ENCODE data around the gene SPAAR. TPM values are rescaled to one million over a fixed set of nuclear protein-coding genes. Genes with fewer than 3 reads are reported as not detected.
A peak's percentile ranks its signal among the peaks of the same experiment; 100 is the strongest.

Gene SPAAR
- total RNA-seq, 1 experiment from 2014 or later: not detected

GRCh38 chr9:35945341-35946018 is 36.2 kb downstream of the SPAAR start:
- H2BK120ac ChIP-seq (ENCODE audit: low read depth, low read length, poor library complexity, severe bottlenecking): no peak overlapping the region
- no peak overlapping the region for H4K8ac ChIP-seq (replicated peaks; ENCODE audit: insufficient read length, low read depth, low read length)
- H3K4me2 ChIP-seq (ENCODE audit: insufficient read depth, insufficient read length, low read length): peak overlapping the region; percentile 49
- Mint-ChIP-seq H3K4me3 (peak overlapping the region; percentile 53 to 59; a peak in 3 of 5 replicates), H3K27me3 (ENCODE audit: low read depth) (peaks cover 63% of the 10 kb centered on the region), H3K27ac (no peak overlapping the region), H3K36me3 (ENCODE audit: insufficient read depth in 1 of 3, low read depth in 3 of 3) (peaks cover 0 to 5% (median 2%) of the 10 kb centered on the region in 3 experiments; a peak in 3 of 7 replicates), H3K4me1 (peaks cover 2 to 10% of the 10 kb centered on the region in 2 experiments), H3K9me3 (peaks cover 3 to 9% of the 10 kb centered on the region in 2 experiments; a peak in 4 of 5 replicates)
- H4K5ac ChIP-seq (ENCODE audit: insufficient read length, low read depth, low read length): no peak overlapping the region
- no peak overlapping the region for H3K18ac ChIP-seq (ENCODE audit: insufficient read length, low read depth, low read length)
- no peak overlapping the region for H3K14ac ChIP-seq (ENCODE audit: insufficient read depth, low read length)
- no peaks in the 10 kb centered on the region for H3K23me2 ChIP-seq (ENCODE audit: insufficient read length, low read depth, low read length, poor library complexity, severe bottlenecking)
- no peak overlapping the region for H2BK5ac ChIP-seq (ENCODE audit: insufficient read length, low read length)
- H2BK15ac ChIP-seq (ENCODE audit: low read depth, low read length): no peak overlapping the region
- no peak overlapping the region for H3K9ac ChIP-seq (ENCODE audit: extremely low read depth, insufficient read length, low read length)
- H3K4ac ChIP-seq (ENCODE audit: low read depth, low read length): no peak overlapping the region
- H3K4me1 ChIP-seq (ENCODE audit: insufficient read depth, low read length): peaks cover 3% of the 10 kb centered on the region; the same call in 1 of the 2 replicates
- no peaks in the 10 kb centered on the region for H3K79me2 ChIP-seq (ENCODE audit: insufficient read depth, low read length)
- no peaks in the 10 kb centered on the region for H3K9me3 ChIP-seq (ENCODE audit: control insufficient read depth, low read depth, low read length)
- H2AFZ ChIP-seq (ENCODE audit: low read length): peak overlapping the region; percentile 84
- no peaks in the 10 kb centered on the region for H3K79me1 ChIP-seq (ENCODE audit: insufficient read depth, low read depth, low read length, poor library complexity, severe bottlenecking)
- no CpG with 5 or more reads among the region's 10 CpGs for WGBS (ENCODE audit: extremely low coverage, insufficient read length, low lambda C conversion rate)
- peak; percentile 82 for DNase-seq
- H2BK12ac ChIP-seq (ENCODE audit: insufficient read length, low read depth, low read length): no peak overlapping the region
- H3T11ph ChIP-seq (ENCODE audit: low read length): no peak overlapping the region
- no peak overlapping the region for H2AK5ac ChIP-seq (ENCODE audit: insufficient read length, low read length)
- no peaks in the 10 kb centered on the region; the same call in 1 of the 2 replicates for H3K27me3 ChIP-seq (ENCODE audit: insufficient read depth, low read length)
- H4K91ac ChIP-seq (ENCODE audit: insufficient read length, low read depth, low read length): no peak overlapping the region
- no peak overlapping the region for H3K23ac ChIP-seq (ENCODE audit: insufficient read length, low read depth, low read length)
- no peaks in the 10 kb centered on the region for H4K20me1 ChIP-seq (ENCODE audit: control insufficient read depth, insufficient read depth, insufficient read length)
- H3K56ac ChIP-seq (ENCODE audit: insufficient read length, low read depth, low read length): no peak overlapping the region
- peak; percentile 86 for TF ChIP-seq CTCF (conservative IDR thresholded peaks at IDR 0.05)
- no peak overlapping the region for H2BK20ac ChIP-seq (ENCODE audit: low read depth, low read length, poor library complexity, severe bottlenecking)
- no peak overlapping the region for H3K27ac ChIP-seq (ENCODE audit: insufficient read length, low read depth, low read length)
